PFSK-1 (cell line): ENCODE results near the gene UGT2B15.

Source experiments
- FOXP2 ChIP-seq: optimal IDR thresholded peaks from 2 replicates; pipeline ENCODE3; 2011; ENCODE audit warnings: borderline replicate concordance, control low read depth, inconsistent platforms; ENCODE audit not compliant: insufficient read depth; ENCODE audit errors: extremely low read length, extremely low read depth
- POLR2AphosphoS5 ChIP-seq: IDR thresholded peaks from 2 replicates; pipeline ENCODE4 v1.6.1; 2012; ENCODE audit warnings: low read depth, mild to moderate bottlenecking, control low read depth, low read length, moderate library complexity
- SIN3A ChIP-seq: IDR thresholded peaks from 2 replicates; pipeline ENCODE4 v1.6.1; 2012; ENCODE audit warnings: mild to moderate bottlenecking, low read length, moderate library complexity, borderline replicate concordance; ENCODE audit not compliant: insufficient read depth
- TAF1 ChIP-seq: IDR thresholded peaks from 2 replicates; pipeline ENCODE4 v1.6.1; 2012; ENCODE audit warnings: low read length, control low read depth, borderline replicate concordance; ENCODE audit not compliant: insufficient read depth
- TF ChIP-seq, protein P1 (sequence below), 2 experiments: IDR thresholded peaks; 2 replicates each; pipeline versions ENCODE4 v1.6.1 to v1.8.0; 2011 to 2012; ENCODE audit warnings: low read depth in 2 of 2, low read length in 2 of 2, control low read depth in 1 of 2, inconsistent platforms in 1 of 2, mild to moderate bottlenecking in 1 of 2, moderate library complexity in 1 of 2; ENCODE audit not compliant: insufficient read depth in 1 of 2

UGT2B15 gene

DNA sequence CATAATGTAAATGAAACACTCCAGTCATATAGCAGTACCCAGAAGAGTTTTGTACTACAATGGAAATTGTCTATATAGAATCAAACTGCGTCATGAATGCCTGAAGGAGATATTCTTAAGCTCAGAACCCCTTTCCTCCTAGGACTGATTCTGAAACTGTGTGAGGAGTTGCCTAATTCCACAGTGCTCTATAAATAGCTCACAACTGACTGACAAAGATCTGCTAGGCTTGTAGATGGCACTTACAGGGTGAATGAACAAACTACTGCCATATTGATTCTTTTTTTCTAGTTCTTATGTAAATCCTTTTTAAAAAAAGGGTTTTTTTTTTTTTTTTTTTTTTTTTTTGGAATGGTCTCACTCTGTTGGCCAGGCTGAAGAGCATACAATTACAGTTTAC, 64.2 kb downstream of the UGT2B15 start:
- TF ChIP-seq SIN3A (no peak), POLR2AphosphoS5 (no peak), FOXP2 (no peak), TAF1 (no peak)
- TF ChIP-seq, protein P1, sequence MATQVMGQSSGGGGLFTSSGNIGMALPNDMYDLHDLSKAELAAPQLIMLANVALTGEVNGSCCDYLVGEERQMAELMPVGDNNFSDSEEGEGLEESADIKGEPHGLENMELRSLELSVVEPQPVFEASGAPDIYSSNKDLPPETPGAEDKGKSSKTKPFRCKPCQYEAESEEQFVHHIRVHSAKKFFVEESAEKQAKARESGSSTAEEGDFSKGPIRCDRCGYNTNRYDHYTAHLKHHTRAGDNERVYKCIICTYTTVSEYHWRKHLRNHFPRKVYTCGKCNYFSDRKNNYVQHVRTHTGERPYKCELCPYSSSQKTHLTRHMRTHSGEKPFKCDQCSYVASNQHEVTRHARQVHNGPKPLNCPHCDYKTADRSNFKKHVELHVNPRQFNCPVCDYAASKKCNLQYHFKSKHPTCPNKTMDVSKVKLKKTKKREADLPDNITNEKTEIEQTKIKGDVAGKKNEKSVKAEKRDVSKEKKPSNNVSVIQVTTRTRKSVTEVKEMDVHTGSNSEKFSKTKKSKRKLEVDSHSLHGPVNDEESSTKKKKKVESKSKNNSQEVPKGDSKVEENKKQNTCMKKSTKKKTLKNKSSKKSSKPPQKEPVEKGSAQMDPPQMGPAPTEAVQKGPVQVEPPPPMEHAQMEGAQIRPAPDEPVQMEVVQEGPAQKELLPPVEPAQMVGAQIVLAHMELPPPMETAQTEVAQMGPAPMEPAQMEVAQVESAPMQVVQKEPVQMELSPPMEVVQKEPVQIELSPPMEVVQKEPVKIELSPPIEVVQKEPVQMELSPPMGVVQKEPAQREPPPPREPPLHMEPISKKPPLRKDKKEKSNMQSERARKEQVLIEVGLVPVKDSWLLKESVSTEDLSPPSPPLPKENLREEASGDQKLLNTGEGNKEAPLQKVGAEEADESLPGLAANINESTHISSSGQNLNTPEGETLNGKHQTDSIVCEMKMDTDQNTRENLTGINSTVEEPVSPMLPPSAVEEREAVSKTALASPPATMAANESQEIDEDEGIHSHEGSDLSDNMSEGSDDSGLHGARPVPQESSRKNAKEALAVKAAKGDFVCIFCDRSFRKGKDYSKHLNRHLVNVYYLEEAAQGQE (IDR thresholded peaks at IDR 0.05; ENCODE audit: insufficient read depth in 1 of 2, low read depth in 2 of 2, low read length in 2 of 2): no peak

- TF ChIP-seq TAF1 (no peak), POLR2AphosphoS5 (no peak), SIN3A (no peak), FOXP2 (no peak)
- TF ChIP-seq, protein P1 (IDR thresholded peaks at IDR 0.05; ENCODE audit: insufficient read depth in 1 of 2, low read depth in 2 of 2, low read length in 2 of 2): no peak
Observed at GRCh38 chr4:68599150-68599549, 71.3 kb downstream of the UGT2B15 start.

- TF ChIP-seq TAF1 (no peak), FOXP2 (no peak), POLR2AphosphoS5 (no peak), SIN3A (no peak)
- TF ChIP-seq, protein P1 (IDR thresholded peaks at IDR 0.05; ENCODE audit: insufficient read depth in 1 of 2, low read depth in 2 of 2, low read length in 2 of 2): no peak
Observed at GRCh38 chr4:68597482-68597881, 73.0 kb downstream of the UGT2B15 start.
